ENCODE data around the gene ANO1.
A peak's percentile ranks its signal among the peaks of the same experiment; 100 is the strongest.

DNA sequence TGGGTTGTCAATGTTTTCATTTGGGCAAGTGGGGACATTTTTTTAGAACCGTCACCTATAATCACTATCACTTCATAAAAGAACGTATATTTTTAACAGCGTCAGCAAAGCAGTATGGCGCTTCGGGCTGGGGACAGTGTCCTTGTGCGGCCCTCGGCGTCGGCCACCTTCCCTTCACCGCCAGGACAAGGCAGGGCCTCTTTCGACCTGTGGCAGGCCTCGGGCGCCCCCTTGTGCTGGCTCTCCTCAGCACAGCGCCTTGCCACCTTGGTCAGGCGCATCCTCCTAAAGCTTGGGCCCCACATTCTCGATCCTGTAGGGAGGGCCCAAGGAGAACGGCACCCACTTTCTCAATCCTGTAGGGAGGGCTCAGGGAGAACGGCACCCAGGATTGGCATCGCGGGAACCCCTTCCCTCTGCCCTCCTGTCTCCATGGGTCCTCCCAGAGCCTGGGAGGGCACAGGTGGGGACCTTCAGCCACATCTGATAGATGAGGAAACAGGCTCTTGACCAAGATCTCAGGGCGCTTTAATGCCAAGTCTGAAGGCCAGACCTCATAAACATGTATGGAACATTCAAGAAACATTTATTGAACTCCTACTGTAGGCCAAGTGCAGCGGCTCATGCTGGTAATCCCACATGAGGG is 113.5 kb downstream of the ANO1 start:
- TF ChIP-seq, protein P1, sequence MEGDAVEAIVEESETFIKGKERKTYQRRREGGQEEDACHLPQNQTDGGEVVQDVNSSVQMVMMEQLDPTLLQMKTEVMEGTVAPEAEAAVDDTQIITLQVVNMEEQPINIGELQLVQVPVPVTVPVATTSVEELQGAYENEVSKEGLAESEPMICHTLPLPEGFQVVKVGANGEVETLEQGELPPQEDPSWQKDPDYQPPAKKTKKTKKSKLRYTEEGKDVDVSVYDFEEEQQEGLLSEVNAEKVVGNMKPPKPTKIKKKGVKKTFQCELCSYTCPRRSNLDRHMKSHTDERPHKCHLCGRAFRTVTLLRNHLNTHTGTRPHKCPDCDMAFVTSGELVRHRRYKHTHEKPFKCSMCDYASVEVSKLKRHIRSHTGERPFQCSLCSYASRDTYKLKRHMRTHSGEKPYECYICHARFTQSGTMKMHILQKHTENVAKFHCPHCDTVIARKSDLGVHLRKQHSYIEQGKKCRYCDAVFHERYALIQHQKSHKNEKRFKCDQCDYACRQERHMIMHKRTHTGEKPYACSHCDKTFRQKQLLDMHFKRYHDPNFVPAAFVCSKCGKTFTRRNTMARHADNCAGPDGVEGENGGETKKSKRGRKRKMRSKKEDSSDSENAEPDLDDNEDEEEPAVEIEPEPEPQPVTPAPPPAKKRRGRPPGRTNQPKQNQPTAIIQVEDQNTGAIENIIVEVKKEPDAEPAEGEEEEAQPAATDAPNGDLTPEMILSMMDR (IDR thresholded peaks at IDR 0.05; ENCODE audit: insufficient read depth, low read depth, low read length), result peak; percentile 75
- TF ChIP-seq EZH2 (IDR thresholded peaks at IDR 0.05; ENCODE audit: insufficient read depth, low read length), result no peak
